K562 (cell line): ENCODE data around the gene CALML4. TPM values are rescaled to one million over a fixed set of nuclear protein-coding genes. Genes with fewer than 3 reads are reported as not detected.

Experiments used
- ATAC-seq: fragments of 200-7000 bp; cut with Tn5 transposase; 3 replicates; pipeline ENCODE4 v1.9.1; 2020; ENCODE audit warnings: moderate library complexity
- BruUV-seq: library from RNA; stranded (reverse); fragments of 400-500 nt; replicated peaks from 2 replicates; lab custom pipeline; 2021; lab: Mats Ljungman, UMichigan
- CTCF ChIA-PET: fragments of 300-600 bp; formaldehyde crosslinking; extraction: SDS; loops from one replicate; lab custom pipeline; 2021; ENCODE audit warnings: low intra/inter-chr PET ratio; lab: Yijun Ruan, JAX
- POLR2A ChIA-PET: fragments of 300-600, 350-650 bp; sonication (Branson Sonifier 250); formaldehyde crosslinking; extraction: SDS; loops from one replicate; lab custom pipeline; 2021; ENCODE audit warnings: antibody characterized with exemption, inconsistent platforms; lab: Yijun Ruan, JAX
- DNase-seq, 4 experiments: peaks; one replicate each; pipeline versions ENCODE4 v3.0.0 to v3.0.0-alpha.2; 2011 to 2018; ENCODE audit warnings: low spot score in 3 of 4, mixed read lengths in 3 of 4; ENCODE audit errors: extremely low read depth in 1 of 4
- FAIRE-seq: peaks from 2 replicates; lab custom pipeline; 2011; peaks lifted over from hg19 to GRCh38; lab: Jason Lieb, UNC
- H2AFZ ChIP-seq: 2 replicates; pipeline ENCODE4 v1.6.0; 2011; ENCODE audit warnings: low read depth, low read length, control low read depth, inconsistent platforms
- H3K27ac ChIP-seq: fragments of 200-600 bp; 3 replicates; pipeline ENCODE4 v1.8.0; 2011; ENCODE audit warnings: low read depth, mild to moderate bottlenecking, control low read depth, inconsistent platforms, low read length, moderate library complexity, mixed read lengths; ENCODE audit errors: extremely low read depth
- H3K27me3 ChIP-seq, 2 experiments: fragments of 300-600 bp in 1 of 2; 2 replicates in 1 of 2; 3 replicates in 1 of 2; pipeline versions ENCODE4 v1.6.0 to v1.8.0; 2011; ENCODE audit warnings: inconsistent platforms in 2 of 2, low read length in 2 of 2, mild to moderate bottlenecking in 1 of 2, mixed read lengths in 1 of 2, moderate library complexity in 1 of 2; ENCODE audit not compliant: control insufficient read depth in 2 of 2, insufficient read depth in 2 of 2
- H3K36me3 ChIP-seq: fragments of 300-600 bp; 3 replicates; pipeline ENCODE4 v1.8.0; 2011; ENCODE audit warnings: mild to moderate bottlenecking, low read length, inconsistent platforms; ENCODE audit not compliant: control insufficient read depth, insufficient read depth
- H3K4me1 ChIP-seq, 2 experiments: fragments of 200-600 bp in 1 of 2; replicated peaks in 1 of 2; 2 replicates in 1 of 2; 3 replicates in 1 of 2; pipeline versions ENCODE4 v1.5.1 to v1.8.0; 2011; ENCODE audit warnings: inconsistent platforms in 2 of 2, low read length in 2 of 2, mild to moderate bottlenecking in 1 of 2, mixed read lengths in 1 of 2, moderate library complexity in 1 of 2; ENCODE audit not compliant: control insufficient read depth in 2 of 2, insufficient read depth in 2 of 2
- H3K4me2 ChIP-seq: 2 replicates; pipeline ENCODE4 v1.6.1; 2011; ENCODE audit warnings: low read length, control low read depth, inconsistent platforms, mixed read lengths; ENCODE audit not compliant: insufficient read depth
- H3K4me3 ChIP-seq: fragments of 200-600 bp; sonication (generic), shearing (Covaris generic); 2 replicates; pipeline ENCODE4 v1.5.1; 2016; ENCODE audit warnings: control low read depth, inconsistent platforms
- H3K79me2 ChIP-seq: fragments of 200-600 bp; 3 replicates; pipeline ENCODE4 v1.8.0; 2011; ENCODE audit warnings: low read length, inconsistent platforms; ENCODE audit not compliant: control insufficient read depth, insufficient read depth
- H3K9ac ChIP-seq, 2 experiments: 2 replicates each; pipeline versions ENCODE4 v1.6.0 to v1.6.1; 2011; ENCODE audit warnings: low read depth in 2 of 2, low read length in 2 of 2, control low read depth in 1 of 2, inconsistent platforms in 1 of 2, mild to moderate bottlenecking in 1 of 2, mixed read lengths in 1 of 2; ENCODE audit not compliant: insufficient read depth in 1 of 2
- H3K9me1 ChIP-seq: one replicate; pipeline ENCODE4 v1.6.0; 2011; ENCODE audit warnings: inconsistent platforms, mild to moderate bottlenecking, low read length, moderate library complexity; ENCODE audit not compliant: control insufficient read depth, insufficient read depth
- H3K9me3 ChIP-seq: replicated peaks from 2 replicates; pipeline ENCODE4 v1.5.1; 2011; ENCODE audit warnings: low read depth, low read length, inconsistent platforms; ENCODE audit not compliant: control insufficient read depth, insufficient read depth
- H4K20me1 ChIP-seq: replicated peaks from 2 replicates; pipeline ENCODE4 v1.6.1; 2011; ENCODE audit warnings: low read length, inconsistent platforms, mixed read lengths; ENCODE audit not compliant: control insufficient read depth, insufficient read depth
- CREB1 ChIP-seq, 2 experiments: sonication (generic) in 1 of 2; formaldehyde crosslinking in 1 of 2; IDR thresholded peaks; 2 replicates each; pipeline versions ENCODE4 v1.6.1 to v1.8.0; 2012 to 2022; ENCODE audit warnings: inconsistent platforms in 1 of 2, mild to moderate bottlenecking in 1 of 2, missing genetic modification reagents in 1 of 2, moderate library complexity in 1 of 2
- E2F3 ChIP-seq: fragments of 250-450 bp; sonication (Bioruptor Pico); IDR thresholded peaks from 2 replicates; pipeline ENCODE4 v1.4.0; 2020; ENCODE audit warnings: mild to moderate bottlenecking
- HLTF ChIP-seq: fragments of 450-650 bp; IDR thresholded peaks from 2 replicates; pipeline ENCODE4 v1.6.1; 2016
- KLF13 ChIP-seq: fragments of 450-650 bp; IDR thresholded peaks from 2 replicates; pipeline ENCODE4 v1.6.1; 2016; ENCODE audit warnings: missing genetic modification characterization, low read depth, mild to moderate bottlenecking, missing compliant biosample characterization, moderate library complexity, borderline replicate concordance
- PBX2 ChIP-seq, 2 experiments: IDR thresholded peaks in 1 of 2; conservative IDR thresholded peaks in 1 of 2; 2 replicates each; pipeline ENCODE4 v1.6.1; 2016; ENCODE audit warnings: low read depth in 2 of 2, mild to moderate bottlenecking in 1 of 2, missing compliant biosample characterization in 1 of 2, missing genetic modification characterization in 1 of 2, moderate library complexity in 1 of 2
- RB1 ChIP-seq: fragments of 450-650 bp; IDR thresholded peaks from 2 replicates; pipeline ENCODE4 v1.6.1; 2017; ENCODE audit warnings: low read depth, mild to moderate bottlenecking
- TOE1 ChIP-seq, 2 experiments: fragments of 450-650 bp in 1 of 2; sonication (generic) in 1 of 2; formaldehyde crosslinking in 1 of 2; IDR thresholded peaks; 2 replicates each; pipeline versions ENCODE4 v1.7.1 to v1.8.0; 2016 to 2022; ENCODE audit warnings: borderline replicate concordance in 2 of 2, mild to moderate bottlenecking in 2 of 2, antibody characterized with exemption in 1 of 2, inconsistent platforms in 1 of 2, low read depth in 1 of 2, missing genetic modification reagents in 1 of 2, moderate library complexity in 1 of 2
- ZNF124 ChIP-seq: sonication (generic); formaldehyde crosslinking; IDR thresholded peaks from 2 replicates; pipeline ENCODE4 v1.8.1; 2022; ENCODE audit warnings: missing genetic modification reagents
- ZNF174 ChIP-seq: fragments of 250-450 bp; sonication (Bioruptor Pico); IDR thresholded peaks from 2 replicates; pipeline ENCODE4 v1.4.0; 2020; ENCODE audit warnings: mild to moderate bottlenecking
- ZNF217 ChIP-seq: sonication (generic); formaldehyde crosslinking; IDR thresholded peaks from 2 replicates; pipeline ENCODE4 v1.8.0; 2022; ENCODE audit warnings: mild to moderate bottlenecking, missing genetic modification reagents
- ZNF253 ChIP-seq: fragments of 250-450 bp; sonication (Bioruptor Pico); conservative IDR thresholded peaks from 2 replicates; pipeline ENCODE4 v1.6.1; 2021; ENCODE audit warnings: mild to moderate bottlenecking
- ZNF778 ChIP-seq: fragments of 450-650 bp; formaldehyde crosslinking; IDR thresholded peaks from 2 replicates; pipeline ENCODE4 v1.4.0; 2020; ENCODE audit warnings: mild to moderate bottlenecking, moderate library complexity
- WGBS: fragments of 100-300 bp; shearing (Covaris generic); methylation state at CpG from one replicate; pipeline ENCODE4 v1.1.6; 2016; ENCODE audit warnings: low coverage, mixed read lengths; ENCODE audit not compliant: insufficient coverage; ENCODE audit errors: missing lambda C conversion rate; 5-methylcytosine and 5-hydroxymethylcytosine counted together
- in situ Hi-C: fragments of 300-500 bp; cut with MboI; formaldehyde crosslinking; loops from 4 replicates; pipeline ENCODE4 v1.15.0; 2018; ENCODE audit warnings: inconsistent platforms, mixed read lengths
- intact Hi-C: fragments of 100-400 bp; cut with micrococcal nuclease; formaldehyde crosslinking; loops from 2 replicates; pipeline ENCODE4 v1.14.2; 2022
- polyA plus RNA-seq, 8 experiments: library from polyadenylated mRNA; depleted of rRNA in 4 of 8; stranded (reverse) in 5 of 8; unstranded in 3 of 8; fragments of >200 nt; fragmentation: Nextera tagmentation in 2 of 8; fragmentation: Illumina TruSeq in 1 of 8; extraction: Ambion mirVana in 2 of 8; extraction: Trizol in 1 of 8; gene quantifications; 2 replicates each; pipeline versions ENCODE4 v1.2.1 to v1.2.3, GENCODE V29; 2011 to 2014; ENCODE audit warnings: inconsistent platforms in 1 of 8, missing spikeins in 1 of 8
- total RNA-seq, 7 experiments: library from RNA; depleted of rRNA in 6 of 7; stranded (reverse); fragments of >200 nt in 6 of 7; fragmentation: Illumina TruSeq in 2 of 7; extraction: Trizol in 2 of 7; gene quantifications; 2 replicates each; pipeline versions ENCODE4 v1.2.1 to v1.2.3, GENCODE V29; 2011 to 2021; ENCODE audit warnings: low replicate concordance in 1 of 7

Gene CALML4
- total and polyA plus RNA-seq, 9 of the 15 experiments (the other 6 are each of a cell fraction or from before 2014, with no cell fraction given), result 2.8 to 30.6 (median 15.5) TPM

- H3K4me1 ChIP-seq, result peaks cover 26 to 37% of the 10 kb centered on the region in 2 experiments; a peak in 4 of 5 replicates
- BruUV-seq, result no TSS peak
- WGBS, result 80% methylated on average over 3 of the region's 3 CpGs
- CTCF ChIA-PET, result no interaction called here
- TF ChIP-seq ZNF124 (CRISPR knock-in tag) (no peak), TOE1 (IDR thresholded peaks at IDR 0.05; ENCODE audit: borderline replicate concordance) (no peak), TOE1 (CRISPR knock-in tag; IDR thresholded peaks at IDR 0.05; ENCODE audit: borderline replicate concordance, low read depth) (no peak), CREB1 (IDR thresholded peaks at IDR 0.05) (no peak), CREB1 (CRISPR knock-in tag; IDR thresholded peaks at IDR 0.05) (no peak), HLTF (no peak), RB1 (no peak), ZNF174 (CRISPR knock-in tag) (no peak), ZNF217 (CRISPR knock-in tag) (no peak), E2F3 (CRISPR knock-in tag) (no peak), KLF13 (tag) (no peak), ZNF778 (no peak), ZNF253 (CRISPR knock-in tag) (no peak), PBX2 (CRISPR knock-in tag; IDR thresholded peaks at IDR 0.05; ENCODE audit: low read depth) (no peak), PBX2 (tag; conservative IDR thresholded peaks at IDR 0.05; ENCODE audit: low read depth) (no peak)
- TF ChIP-seq, all 486 proteins: peak for 0
- in situ Hi-C loops, result no loop called here
- peak in 2 of 4 experiments; percentile 2 to 5 for DNase-seq
- no peak for ATAC-seq
- Histone ChIP-seq H3K4me2 (no peak overlapping the region), H2AFZ (no peak overlapping the region), H4K20me1 (peaks cover 18% of the 10 kb centered on the region), H3K27me3 (no peaks in the 10 kb centered on the region), H3K79me2 (peaks cover 78% of the 10 kb centered on the region), H3K36me3 (peaks cover 39% of the 10 kb centered on the region), H3K27ac (peak overlapping the region; percentile 36; the same call in 2 of the 3 replicates), H3K9me1 (peaks cover 11% of the 10 kb centered on the region), H3K4me3 (no peak overlapping the region), H3K9ac (no peak overlapping the region; a peak in 1 of 4 replicates), H3K9me3 (no peaks in the 10 kb centered on the region)
- POLR2A ChIA-PET, result interaction anchor here (0.8 kb wide), 1 partner anchor 53 kb away, joined by 3 read pairs; the partner anchor contains the start of gene FEM1B
- intact Hi-C loops, result no loop called here
- no peak for FAIRE-seq
Observed at GRCh38 chr15:68224546-68225250, 19.6 kb upstream of the CALML4 start.
